NCI-H2107 treated with DMSO at 0.1 percent for 48 hours (cell line): Measurements from ENCODE around the gene ABCC8.

ENCODE experiments used
- DNase-seq: peaks from one replicate; lab custom pipeline; 2025; ENCODE audit not compliant: unreplicated experiment; lab: John Stamatoyannopoulos, UW

ABCC8 gene

DNA sequence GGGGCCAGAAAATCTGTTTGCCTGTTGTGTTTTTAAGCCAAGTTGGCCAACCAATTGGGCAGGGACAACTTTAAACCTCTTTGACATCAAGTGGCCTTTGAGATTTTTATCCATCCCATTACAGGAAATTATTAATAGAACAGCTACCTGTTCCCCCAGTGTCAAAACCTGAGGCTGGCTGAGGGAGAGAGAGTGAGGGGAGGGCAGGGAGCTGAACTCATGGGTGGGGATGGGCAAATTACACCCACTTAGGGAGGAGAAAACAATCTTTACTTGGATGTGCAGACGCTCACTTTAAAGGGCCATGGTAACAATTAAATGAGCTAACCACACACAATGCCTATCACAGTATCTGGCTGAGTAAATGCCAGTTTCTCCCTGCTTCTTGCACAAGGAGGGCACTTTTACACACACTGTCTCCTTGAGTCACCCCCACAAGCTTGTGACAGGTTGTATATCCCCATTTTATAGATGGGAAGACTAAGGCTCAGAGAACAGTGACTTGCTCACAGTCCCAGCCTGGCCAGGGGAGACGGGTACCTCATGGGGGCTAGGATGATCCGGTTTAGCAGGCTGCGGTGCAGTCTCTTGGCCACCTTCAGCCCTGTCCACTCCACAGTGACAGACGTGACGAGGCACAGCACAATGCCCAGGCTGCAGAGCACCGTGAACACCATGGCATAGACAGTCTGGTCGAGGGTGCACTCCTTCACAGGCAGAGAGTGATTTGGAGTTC is 70.4 kb downstream of the ABCC8 start:
- no peak for DNase-seq

DNA sequence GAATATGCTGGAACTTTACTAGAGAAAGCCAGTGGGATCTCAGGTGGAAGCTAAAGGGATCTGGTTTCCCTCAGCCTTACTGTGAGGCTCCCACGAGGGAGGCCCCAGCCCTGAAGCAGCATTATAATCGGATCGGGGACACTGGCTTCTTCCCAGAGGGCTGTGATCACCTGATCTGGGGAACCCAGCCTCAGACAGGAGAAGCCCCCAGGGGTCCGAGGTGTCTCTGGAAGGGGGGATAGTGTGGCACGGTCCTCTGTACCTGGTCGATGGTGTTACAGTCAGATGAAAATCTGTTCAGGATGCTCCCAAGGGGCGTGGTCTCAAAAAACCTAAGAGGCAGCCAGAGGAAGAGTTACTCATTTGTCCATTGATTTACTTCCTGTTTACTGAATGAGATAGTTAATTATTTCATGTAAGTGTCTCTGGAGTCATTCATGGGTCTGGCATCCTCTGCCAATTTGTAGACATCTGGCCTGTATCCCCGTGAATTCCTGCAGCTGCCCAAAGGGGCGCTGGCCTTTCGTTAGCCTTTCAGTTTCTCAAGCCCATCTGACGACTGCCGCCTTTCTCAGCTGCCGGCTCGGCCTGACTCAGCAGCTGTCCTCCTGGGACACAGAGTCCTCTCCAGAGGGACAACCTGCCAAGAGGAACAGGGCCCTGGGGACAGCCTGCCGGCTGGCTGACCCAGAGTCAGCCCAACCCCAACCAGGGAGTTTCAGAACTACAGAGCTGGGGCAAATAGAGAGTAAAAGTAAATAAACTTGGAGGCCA is 71.2 kb downstream of the ABCC8 start:
- DNase-seq = no peak

DNA sequence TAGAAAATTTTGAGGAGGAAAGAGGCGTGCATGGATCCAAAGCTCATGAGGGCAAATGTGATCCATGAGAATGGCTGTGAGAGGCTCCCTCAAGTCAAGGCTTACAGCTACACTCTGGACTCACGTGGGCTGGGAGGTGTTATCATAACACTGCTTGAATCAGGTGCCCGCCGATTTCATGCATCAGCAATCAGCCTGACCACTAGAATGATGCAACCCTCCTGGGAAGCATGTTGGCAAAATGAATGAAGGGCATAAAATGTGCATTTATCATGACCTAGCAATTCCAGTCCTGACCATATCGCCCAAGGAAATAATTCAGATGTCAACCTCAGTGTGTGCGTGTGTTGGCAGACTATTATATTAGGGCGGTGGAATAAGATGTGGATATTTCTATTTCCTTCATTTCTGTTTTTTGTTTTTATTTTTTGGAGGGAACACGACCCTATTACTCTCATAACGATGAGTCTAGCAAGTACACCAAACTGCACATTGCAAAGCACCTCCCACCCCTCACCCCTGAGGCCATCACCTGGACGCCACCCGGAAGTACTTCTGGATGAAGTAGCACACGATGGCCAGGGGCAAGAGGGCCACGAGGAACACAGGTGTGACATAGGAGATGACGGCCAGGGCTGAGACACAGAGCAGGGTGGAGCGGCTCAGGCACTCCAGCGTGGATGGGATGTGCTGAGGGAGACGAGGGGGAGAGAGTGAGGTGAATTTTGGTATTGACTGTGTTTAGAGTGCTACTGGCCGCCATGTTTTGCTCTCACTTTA is 72.5 kb downstream of the ABCC8 start:
- DNase-seq = no peak

DNA sequence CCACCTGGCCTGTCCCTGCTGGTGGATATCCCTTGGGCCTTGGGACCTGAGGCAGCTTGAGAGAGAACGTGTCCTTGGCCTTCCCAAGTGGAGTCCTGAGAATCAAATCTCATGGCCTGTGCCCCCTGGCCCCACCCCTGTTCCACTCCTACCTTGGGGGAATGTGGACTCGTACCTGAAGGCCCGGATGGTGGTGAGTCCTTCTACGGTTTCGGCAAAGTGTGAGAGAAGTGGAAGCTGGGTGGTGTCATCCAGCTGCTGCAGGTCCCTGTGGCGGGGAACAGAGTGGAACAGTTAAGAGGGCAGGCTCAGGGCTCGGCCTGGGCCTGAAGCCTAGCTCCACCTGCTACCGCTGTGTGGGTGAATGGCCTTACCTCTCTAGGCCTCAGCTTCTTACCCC is 74.2 kb downstream of the ABCC8 start:
- DNase-seq = no peak

DNA sequence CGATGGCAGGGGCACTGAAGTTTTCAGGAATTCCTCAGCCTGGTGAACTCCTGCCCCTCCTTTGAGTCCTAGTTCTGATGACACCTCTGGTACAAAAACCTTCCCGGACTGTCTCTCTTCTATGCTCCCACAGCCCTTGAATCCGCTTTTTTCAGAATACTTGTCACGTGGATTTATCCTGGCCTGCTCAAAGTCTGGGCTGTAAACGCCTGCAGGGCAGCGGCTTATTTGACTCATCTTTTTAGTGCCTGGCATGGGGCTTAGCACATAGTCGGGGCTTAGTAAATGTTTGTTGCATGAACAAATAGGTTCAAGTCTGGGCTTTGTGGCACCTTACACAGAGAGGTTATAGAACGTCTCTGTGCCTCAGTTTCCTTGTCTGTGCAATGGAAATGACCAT is 74.8 kb downstream of the ABCC8 start:
- no peak for DNase-seq

DNA sequence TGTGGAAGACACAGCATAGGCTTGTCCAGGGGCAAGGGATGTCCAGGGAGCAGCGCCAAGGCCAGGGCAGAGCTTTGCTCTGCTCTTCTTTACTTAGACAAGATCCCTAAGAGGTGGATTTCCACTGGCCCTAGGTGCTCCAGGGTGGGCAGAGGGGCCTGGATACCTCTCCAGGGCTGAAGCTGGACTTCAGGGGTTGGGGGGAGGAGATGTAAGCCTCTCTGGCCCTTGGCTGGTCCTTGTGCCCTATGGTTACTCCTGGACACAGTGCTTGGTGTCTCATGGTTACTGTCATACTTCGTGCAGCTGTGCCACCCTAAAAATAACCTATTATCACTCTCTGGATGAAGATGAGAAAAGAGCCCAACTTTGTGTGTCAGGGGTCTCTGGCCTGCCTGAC is 75.3 kb downstream of the ABCC8 start:
- DNase-seq = no peak

DNA sequence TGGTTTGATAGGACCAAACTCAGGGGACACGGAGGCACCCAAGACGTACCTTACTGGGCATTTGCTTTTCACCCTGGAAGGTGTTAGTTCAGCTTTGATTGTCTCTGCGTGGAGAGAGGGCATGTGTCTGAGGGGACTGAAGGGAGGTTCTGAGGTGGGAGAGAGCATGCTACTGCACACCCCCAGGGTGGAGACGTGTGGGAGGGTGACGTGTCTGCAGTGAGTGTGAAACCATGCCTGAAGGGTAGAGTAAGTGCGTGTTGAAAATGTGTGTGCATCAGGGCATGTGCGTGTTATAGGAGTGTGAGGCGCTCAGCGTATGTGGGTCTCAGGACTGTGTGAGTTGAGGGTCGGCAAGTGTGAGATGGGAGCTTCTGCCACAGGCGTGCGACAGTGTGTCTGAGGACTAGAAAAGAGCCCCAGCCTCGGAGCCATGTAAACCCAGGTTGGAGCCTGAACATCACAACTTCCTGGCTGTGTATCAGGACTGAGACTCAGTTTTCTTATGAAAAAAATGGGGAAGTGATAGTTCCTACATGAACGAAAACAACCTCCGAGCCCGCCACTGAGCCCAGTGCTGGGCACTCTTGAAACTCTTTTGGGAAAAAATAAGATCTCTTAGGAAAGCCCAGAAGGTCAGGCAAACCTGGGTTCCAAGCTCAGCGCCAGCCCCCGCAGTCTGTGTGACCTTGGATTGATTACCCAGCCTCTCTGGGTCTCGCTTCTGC is 76.4 kb downstream of the ABCC8 start:
- DNase-seq = no peak

DNA sequence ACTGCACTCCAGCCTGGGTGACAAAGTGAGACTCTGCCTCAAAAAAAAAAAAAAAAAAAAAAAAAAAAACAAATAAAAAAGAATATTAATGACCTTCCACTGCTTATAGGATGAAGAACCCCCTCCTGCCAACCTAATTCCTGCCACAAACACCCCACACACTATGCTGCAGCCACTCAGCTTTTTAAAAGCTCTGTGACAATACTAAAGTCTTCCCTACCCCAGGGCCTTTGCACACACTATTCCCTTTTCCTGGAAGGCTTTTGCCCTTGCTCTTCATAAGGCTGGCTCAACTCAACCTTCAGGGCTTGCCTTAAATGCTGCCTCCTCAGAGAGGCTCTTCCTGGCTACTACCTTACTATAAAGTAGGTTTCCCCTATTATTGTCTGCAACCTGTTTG is 77.4 kb downstream of the ABCC8 start:
- no peak for DNase-seq

DNA sequence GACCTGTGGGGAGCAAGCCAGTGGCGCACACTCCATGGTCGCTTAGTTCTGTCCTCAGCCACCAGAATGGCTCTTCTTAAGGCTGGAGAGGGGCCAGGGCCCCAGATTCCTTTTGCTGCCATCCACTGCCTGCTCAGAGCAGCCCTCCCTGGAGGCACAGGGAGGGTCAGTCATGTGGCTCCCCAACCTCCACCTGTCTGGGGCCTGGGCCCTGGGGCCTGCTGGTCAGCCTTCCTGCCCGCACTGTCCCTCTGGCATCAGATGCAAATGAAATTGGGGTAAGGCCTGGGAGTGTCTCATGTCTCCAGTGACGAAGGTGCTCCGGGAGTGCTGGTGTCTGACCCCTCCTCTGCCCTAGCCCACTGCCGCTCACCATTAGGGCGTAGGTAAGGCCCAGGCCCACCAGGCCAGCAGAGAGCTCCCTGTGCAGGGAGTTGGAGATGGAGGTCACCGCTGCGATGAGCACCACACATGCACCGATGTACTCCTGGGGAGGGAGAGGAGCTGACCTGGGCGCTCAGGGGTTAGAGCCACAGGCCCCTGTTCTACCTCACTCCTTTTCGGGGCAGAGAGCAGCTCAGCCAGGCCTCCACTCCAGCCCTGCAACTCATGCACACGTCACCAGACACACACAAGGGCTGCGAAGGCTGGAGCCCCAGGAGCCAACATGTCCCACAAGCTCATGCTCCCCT is 79.2 kb downstream of the ABCC8 start:
- no peak for DNase-seq

DNA sequence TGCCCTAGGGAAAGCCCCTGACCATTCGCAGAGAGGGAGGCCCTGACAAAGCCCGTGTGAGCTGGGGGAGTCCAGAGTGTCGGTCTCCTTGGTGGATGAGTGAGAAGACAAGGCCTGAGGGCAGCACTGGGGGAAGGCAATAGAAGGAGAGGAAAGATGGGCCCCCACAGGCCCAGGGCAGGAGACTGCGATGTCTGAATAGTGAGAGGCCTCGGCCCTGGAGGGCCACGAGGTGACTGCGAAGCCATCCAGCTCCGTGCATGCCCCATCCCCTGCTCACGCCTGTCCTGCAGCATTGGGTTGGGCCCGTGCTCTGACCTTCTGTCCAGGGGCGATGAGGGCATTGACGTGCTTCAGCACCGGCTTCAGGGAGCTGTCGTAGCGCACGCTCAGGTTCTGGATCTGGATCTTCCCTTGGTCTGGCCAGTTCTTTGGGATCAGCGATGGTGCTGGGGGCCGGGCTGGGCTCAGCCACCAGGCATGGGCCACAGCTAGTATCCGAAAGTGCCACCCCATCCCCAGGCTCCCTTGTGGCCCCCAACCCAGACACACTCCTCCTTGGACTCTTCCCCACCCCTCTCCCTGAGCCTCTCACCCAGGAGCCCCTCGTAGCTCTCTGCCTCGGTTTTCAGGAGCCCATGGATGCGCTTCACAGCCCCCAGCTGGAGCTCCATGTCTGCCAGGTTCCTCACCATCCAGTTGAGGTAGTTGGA is 79.9 kb downstream of the ABCC8 start:
- DNase-seq = no peak

DNA sequence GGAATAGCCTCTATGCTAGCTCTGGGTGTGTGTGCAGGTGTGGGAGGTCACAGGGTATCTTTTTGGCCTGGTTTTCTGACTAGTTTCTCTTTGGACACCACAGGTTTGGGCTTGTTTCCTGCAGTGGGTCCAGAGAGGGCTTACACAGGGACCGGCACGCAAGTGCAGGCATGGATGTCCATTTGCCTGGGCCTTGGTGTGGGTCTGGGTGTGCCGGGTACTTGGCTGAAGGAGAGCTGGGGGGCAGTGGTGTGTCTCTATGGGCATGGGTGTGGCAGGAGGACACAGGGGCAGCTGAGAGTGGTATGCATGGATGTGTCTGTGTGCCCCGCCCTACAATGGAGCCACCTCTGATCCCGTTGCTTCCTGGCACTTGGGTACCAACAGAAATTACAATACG is 80.7 kb downstream of the ABCC8 start:
- DNase-seq = no peak

DNA sequence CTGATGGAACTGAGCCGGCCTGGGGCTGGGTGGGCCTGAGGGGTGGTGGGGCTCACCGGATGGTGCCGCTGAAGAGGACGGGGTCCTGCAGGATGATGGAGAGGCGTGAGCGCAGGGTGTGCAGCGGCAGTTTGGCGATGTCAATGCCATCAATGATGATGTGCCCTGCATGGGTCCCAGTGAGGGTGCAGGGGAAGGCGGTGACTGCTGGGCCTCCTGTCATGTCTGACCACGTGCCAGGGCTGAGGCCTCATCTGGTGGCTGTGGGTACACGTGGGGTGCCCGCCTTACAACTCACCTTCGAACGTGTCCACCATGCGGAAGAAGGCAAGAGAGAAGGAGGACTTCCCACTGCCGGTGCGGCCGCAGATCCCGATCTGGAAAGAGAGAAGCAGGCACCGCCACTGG is 81.1 kb downstream of the ABCC8 start:
- DNase-seq = no peak

DNA sequence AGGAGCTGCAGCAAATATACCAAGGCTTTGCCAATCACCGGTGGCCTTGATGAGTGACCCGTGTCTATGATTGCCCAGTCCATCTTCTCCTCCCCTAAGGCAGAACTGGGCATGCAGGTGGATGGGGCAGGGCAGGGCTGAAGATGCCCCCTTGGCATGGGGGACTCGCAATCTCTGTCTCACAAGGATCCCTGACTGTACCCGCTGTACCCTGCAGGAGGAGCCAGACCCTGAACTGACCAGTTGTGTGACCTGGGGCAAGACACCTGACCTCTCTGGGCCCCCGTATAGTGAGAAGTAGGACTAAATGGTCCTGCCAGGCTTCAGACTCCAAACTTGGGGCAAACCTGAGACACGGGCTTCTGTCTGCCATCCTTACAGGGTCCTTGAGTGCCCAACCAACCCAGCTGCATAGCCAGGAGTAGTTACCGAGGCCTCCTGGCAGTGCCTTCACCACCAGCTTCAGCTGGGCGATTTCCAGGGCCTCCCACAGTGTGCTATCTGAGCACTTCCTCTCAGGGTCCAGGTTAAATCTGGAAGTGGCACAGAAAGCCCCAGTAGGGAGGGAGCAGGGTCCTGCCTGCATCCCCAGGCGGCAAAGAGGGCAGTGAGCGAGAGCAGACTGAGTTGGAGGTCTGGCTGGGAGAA is 81.8 kb downstream of the ABCC8 start:
- DNase-seq = no peak

DNA sequence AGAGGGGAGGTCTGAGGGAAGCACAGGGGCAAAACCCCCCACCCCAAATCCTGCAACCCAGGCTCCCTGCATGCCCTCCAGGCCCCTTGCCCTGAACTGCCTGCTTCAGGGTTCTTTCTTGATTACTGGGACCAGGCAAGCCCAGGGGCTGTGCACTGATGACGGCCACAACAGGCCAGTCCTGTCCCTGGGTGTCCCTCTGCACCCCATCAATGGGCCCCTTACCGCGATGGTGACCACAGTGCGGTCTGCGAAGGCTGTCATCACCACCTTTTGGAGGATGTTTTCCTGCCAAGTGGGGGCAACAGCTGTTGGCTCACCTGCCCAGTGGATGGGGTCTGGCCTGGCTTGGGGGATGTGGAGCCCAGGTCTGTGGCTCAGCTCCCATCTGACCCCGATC is 83.2 kb downstream of the ABCC8 start:
- DNase-seq = no peak

DNA sequence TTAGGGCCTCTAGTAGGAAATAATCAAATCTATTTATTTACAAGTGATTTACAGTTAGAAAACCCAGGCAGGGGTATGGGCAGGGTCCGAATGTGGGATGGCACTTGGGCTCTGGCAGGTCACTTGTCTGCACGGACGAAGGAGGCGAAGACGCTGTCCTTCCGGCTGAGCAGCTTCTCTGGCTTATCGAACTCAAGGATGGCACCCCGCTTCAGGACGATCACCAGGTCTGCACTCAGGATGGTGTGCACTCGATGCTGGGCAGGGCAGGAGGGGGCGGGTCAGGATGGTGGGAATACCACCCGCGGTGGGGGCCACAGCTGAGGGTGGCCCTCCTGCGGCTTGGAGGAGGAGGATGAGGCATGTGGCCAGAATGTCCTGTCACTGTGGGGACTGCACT is 83.8 kb downstream of the ABCC8 start:
- DNase-seq = no peak

DNA sequence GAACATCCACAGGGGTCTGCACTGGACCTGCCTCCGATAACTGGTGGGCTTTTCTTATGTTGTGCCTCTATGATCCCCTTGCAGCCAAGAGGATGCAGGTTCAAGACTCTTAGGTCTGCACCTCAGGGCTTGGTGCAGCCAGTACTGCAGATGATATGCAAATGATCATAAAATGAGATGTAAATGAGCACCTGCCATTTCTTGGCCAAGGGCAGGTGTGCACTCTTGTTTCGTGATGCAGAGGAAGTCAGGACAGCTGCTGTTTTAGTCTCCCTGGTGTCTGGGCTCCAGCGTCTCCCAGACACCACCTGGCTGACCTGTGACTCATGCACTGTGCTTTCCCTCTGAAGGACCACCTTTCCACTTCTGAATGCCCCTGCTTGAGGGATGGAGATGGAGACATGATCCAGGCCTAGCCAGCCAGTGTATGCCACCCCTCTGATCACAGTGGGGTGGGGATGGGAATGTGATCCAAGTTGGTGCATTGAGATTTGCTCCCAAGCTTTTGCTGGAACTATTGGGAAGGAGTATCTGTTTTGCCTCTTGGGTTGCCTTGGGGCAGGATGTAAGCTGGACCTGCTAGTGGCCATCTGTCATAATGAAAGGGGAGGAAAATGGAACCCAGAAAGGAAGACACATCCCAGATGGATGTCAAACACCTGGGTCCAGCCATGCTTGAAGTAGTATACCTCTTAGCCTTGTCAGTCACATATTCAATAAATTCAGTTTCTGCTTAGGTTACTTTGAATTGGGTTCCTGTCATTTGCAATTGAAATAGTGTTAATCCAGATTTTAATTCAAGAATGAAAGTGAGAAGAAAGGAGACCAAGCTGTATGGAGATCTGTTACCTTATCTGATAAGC is 84.9 kb downstream of the ABCC8 start:
- DNase-seq = peak; percentile 42

DNA sequence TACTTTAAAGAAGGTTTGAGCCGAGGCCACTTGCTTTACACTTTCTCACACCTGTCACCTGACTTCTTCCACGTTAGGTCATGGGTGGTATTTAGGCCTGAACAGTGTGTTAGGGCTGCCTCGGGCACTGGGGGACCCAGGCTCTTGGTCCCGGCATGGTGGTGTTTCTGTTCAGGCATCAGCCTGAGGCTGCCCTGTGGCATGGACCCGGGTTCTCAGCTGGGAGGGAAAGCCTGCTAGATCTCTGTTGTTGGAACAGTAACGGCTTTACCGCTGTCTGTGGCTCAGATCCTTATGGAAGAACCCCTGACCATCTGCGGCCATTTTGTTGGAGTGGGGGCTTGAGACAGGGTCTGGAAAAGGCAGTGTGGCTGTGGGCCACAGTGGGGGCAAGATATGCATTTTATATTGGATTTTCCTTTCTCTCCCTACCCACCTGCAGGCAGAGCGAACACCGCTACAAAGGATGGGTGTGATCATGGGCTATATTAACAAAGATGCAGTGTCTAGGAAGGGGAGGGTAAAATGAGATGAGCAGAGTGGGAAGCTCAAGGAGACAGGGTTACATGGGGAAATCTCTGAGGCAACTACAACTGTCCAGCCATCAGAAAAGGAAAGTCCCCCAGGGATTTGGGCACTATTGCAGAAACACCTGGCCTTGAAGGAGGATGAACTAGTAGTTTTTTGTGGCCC is 86.5 kb downstream of the ABCC8 start:
- no peak for DNase-seq
